Lower lobe of right lung (tissue), 2 donors: ENCODE data around the gene DEXI. TPM values are rescaled to one million over a fixed set of nuclear protein-coding genes. Genes with fewer than 3 reads are reported as not detected.

Experiments
- ATAC-seq, 2 donors: fragments of 200-7000 bp; cut with Tn5 transposase; one replicate each; pipeline ENCODE4 v1.9.1; 2020 to 2022; ENCODE audit warnings: mild to moderate bottlenecking in 2 of 2, moderate library complexity in 2 of 2
- DNase-seq: peaks from one replicate; pipeline ENCODE4 v3.0.0-alpha.2; 2020
- H3K27ac ChIP-seq: fragments of 200-600 bp; one replicate; pipeline ENCODE4 v1.8.0; 2022
- H3K27me3 ChIP-seq: fragments of 200-600 bp; one replicate; pipeline ENCODE4 v1.8.0; 2022; ENCODE audit warnings: low read depth
- H3K36me3 ChIP-seq: fragments of 200-600 bp; one replicate; pipeline ENCODE4 v1.8.0; 2022; ENCODE audit warnings: mild to moderate bottlenecking
- H3K4me1 ChIP-seq: fragments of 200-600 bp; one replicate; pipeline ENCODE4 v1.8.0; 2022
- H3K4me3 ChIP-seq: fragments of 200-600 bp; one replicate; pipeline ENCODE4 v1.8.0; 2022; ENCODE audit warnings: mild to moderate bottlenecking
- H3K9me3 ChIP-seq: fragments of 200-600 bp; one replicate; pipeline ENCODE4 v1.8.0; 2022
- CTCF ChIP-seq: fragments of 200-600 bp; IDR thresholded peaks from one replicate; pipeline ENCODE4 v1.8.0; 2022; ENCODE audit warnings: antibody characterized with exemption, mild to moderate bottlenecking
- intact Hi-C: fragments of 100-400 bp; cut with DNase I; formaldehyde crosslinking; loops from one replicate; pipeline ENCODE4 v1.11.0; 2022
- total RNA-seq: library from RNA; stranded (reverse); fragmentation: NEBNext Ultra II Directional; extraction: Animal tissue kit (Norgen Biotek cat#: 25700); gene quantifications from one replicate; pipeline ENCODE4 v1.2.1, GENCODE V29; 2021
- donor health status: DM: no; HTN: yes; CAD: no; lungs with severe emphysema.

DEXI gene
- total RNA-seq, 1 donor from 2014 or later: 29.9 TPM

DNA sequence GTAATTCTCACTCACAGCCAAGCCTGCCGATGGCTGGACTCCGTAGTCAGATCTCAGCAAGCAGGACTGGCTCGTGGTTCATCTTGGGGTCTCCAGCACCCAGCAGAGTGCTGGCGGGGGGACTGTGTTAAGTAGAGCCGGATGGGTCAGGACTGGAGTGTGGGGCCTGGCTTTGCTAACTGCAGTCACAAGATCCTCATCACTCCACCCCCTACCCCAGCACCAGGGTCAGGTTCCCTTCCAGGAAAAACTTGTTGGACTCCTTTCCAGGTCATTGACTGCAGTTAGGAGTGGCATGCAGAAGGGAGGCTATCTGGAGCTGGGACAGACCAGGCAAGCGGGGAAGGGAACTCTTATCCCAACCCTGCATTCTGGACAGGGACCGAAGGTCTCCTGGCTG, 59.3 kb downstream of the DEXI start:
- peak overlapping the region; percentile 22 for H3K4me3 ChIP-seq
- peak overlapping the region; percentile 59 for H3K27ac ChIP-seq
- DNase-seq (peak; percentile 57), ATAC-seq (peak; percentile 41 to 54)
- H3K36me3 ChIP-seq: peaks cover 5% of the 10 kb centered on the region
- TF ChIP-seq CTCF: no peak
- intact Hi-C loops: no loop called here
- H3K9me3 ChIP-seq: no peaks in the 10 kb centered on the region
- H3K4me1 ChIP-seq: peaks cover 90% of the 10 kb centered on the region
- no peaks in the 10 kb centered on the region for H3K27me3 ChIP-seq

GRCh38 chr16:10881479-10882030, 60.7 kb downstream of the DEXI start:
- peak overlapping the region; percentile 73 for H3K4me3 ChIP-seq
- no peaks in the 10 kb centered on the region for H3K9me3 ChIP-seq
- H3K27ac ChIP-seq: peak overlapping the region; percentile 85
- ATAC-seq: no peak
- H3K4me1 ChIP-seq: peaks cover 82% of the 10 kb centered on the region
- no peaks in the 10 kb centered on the region for H3K27me3 ChIP-seq
- intact Hi-C loops: no loop called here
- H3K36me3 ChIP-seq: peaks cover 5% of the 10 kb centered on the region
- no peak for DNase-seq
- no peak for TF ChIP-seq CTCF

- no peaks in the 10 kb centered on the region for H3K9me3 ChIP-seq
- no peaks in the 10 kb centered on the region for H3K27me3 ChIP-seq
- peaks cover 74% of the 10 kb centered on the region for H3K4me1 ChIP-seq
- ATAC-seq (no peak), DNase-seq (no peak)
- H3K27ac ChIP-seq: peak overlapping the region; percentile 85
- peak overlapping the region; percentile 73 for H3K4me3 ChIP-seq
- peaks cover 5% of the 10 kb centered on the region for H3K36me3 ChIP-seq
- TF ChIP-seq CTCF: no peak
- intact Hi-C loops: no loop called here
Observed at GRCh38 chr16:10880594-10881452, 61.4 kb downstream of the DEXI start.

- intact Hi-C loops: no loop called here
- Histone ChIP-seq H3K4me3 (peak overlapping the region; percentile 73), H3K9me3 (no peaks in the 10 kb centered on the region), H3K27me3 (no peaks in the 10 kb centered on the region), H3K36me3 (peaks cover 5% of the 10 kb centered on the region), H3K27ac (peak overlapping the region; percentile 85), H3K4me1 (peaks cover 68% of the 10 kb centered on the region)
- peak; percentile 27 to 54 for ATAC-seq
- DNase-seq: no peak
- TF ChIP-seq CTCF: no peak
Observed at GRCh38 chr16:10879681-10880589, 62.3 kb downstream of the DEXI start.

Other genes with a start within 250 kb of the DEXI start
- not detected for gene TEKT5, start 247.5 kb downstream of the DEXI start, total RNA-seq
- 37.7 TPM for gene NUBP1, start 198.6 kb downstream of the DEXI start, total RNA-seq
- 0.24 TPM for gene TVP23A, start 123.7 kb downstream of the DEXI start, total RNA-seq
- gene CIITA, start 65.3 kb downstream of the DEXI start, total RNA-seq: 119 TPM
- 34.6 TPM for gene CLEC16A, start 2.1 kb upstream of the DEXI start, total RNA-seq